ENCODE results near the gene NUP58. TPM values are rescaled to one million over a fixed set of nuclear protein-coding genes. Genes with fewer than 3 reads are reported as not detected.

NUP58 gene
- total RNA-seq, 2 experiments from 2014 or later, result 140 to 171 TPM

DNA sequence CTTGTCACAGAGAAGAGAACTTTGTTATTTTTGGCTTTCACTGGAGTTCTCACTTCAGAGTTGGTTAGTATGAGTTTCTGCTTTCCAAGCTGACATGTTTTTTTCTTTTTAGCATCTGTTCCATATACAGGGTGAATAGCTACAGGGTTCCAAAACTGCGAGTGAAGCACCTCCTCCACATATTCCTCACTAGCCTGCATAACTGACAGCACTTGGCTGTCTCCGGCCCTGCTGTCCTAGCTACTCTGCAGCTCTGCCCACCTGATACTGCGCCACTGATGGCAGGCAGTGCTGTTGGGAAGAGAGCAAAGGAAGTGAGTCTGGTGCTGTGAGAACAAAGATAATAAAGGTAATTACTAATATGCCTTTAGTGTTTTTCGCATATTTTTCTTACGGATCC, 77.1 kb downstream of the NUP58 start:
- POLR2A ChIA-PET, result no interaction called here
- intact Hi-C loops (cut with micrococcal nuclease), result no loop called here
- TF ChIP-seq, protein P1, sequence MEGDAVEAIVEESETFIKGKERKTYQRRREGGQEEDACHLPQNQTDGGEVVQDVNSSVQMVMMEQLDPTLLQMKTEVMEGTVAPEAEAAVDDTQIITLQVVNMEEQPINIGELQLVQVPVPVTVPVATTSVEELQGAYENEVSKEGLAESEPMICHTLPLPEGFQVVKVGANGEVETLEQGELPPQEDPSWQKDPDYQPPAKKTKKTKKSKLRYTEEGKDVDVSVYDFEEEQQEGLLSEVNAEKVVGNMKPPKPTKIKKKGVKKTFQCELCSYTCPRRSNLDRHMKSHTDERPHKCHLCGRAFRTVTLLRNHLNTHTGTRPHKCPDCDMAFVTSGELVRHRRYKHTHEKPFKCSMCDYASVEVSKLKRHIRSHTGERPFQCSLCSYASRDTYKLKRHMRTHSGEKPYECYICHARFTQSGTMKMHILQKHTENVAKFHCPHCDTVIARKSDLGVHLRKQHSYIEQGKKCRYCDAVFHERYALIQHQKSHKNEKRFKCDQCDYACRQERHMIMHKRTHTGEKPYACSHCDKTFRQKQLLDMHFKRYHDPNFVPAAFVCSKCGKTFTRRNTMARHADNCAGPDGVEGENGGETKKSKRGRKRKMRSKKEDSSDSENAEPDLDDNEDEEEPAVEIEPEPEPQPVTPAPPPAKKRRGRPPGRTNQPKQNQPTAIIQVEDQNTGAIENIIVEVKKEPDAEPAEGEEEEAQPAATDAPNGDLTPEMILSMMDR (IDR thresholded peaks at IDR 0.05), result no peak
- DNase-seq, result no peak
- Mint-ChIP-seq H3K9me3 (no peaks in the 10 kb centered on the region), H3K36me3 (ENCODE audit: low read depth) (no peaks in the 10 kb centered on the region), H3K27ac (no peak overlapping the region), H3K27me3 (peaks cover 33% of the 10 kb centered on the region), H3K4me1 (ENCODE audit: low read depth) (no peaks in the 10 kb centered on the region), H3K4me3 (no peak overlapping the region)
- CTCF ChIA-PET, result no interaction called here
- ATAC-seq, result no peak

DNA sequence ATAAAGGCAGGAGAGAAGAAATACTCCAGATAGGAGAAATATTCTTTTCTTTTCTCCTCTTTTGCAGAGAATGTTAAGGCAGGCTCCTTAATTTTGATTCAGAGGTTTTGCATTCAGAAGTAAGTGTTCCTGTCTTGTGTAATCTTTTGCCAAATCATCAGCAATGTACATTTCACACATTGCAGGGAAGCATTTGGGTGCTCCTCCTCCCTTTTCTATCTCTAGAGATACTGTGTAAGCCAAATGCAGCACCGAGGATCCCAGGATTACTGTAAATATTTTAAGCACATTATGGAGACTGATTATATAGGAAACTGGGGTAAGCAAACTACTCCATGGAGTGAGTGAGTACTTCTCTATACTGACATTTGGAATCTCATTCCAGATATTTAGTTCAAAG, 77.6 kb downstream of the NUP58 start:
- no peak for DNase-seq
- no peak overlapping the region for H3K27ac Mint-ChIP-seq
- intact Hi-C loops (cut with micrococcal nuclease), result no loop called here
- ATAC-seq, result no peak
- H3K9me3 Mint-ChIP-seq, result no peaks in the 10 kb centered on the region
- TF ChIP-seq, protein P1 (IDR thresholded peaks at IDR 0.05), result no peak
- no peaks in the 10 kb centered on the region for H3K36me3 Mint-ChIP-seq (ENCODE audit: low read depth)
- POLR2A ChIA-PET, result no interaction called here
- H3K27me3 Mint-ChIP-seq, result peaks cover 28% of the 10 kb centered on the region
- H3K4me1 Mint-ChIP-seq (ENCODE audit: low read depth), result no peaks in the 10 kb centered on the region
- CTCF ChIA-PET, result no interaction called here
- H3K4me3 Mint-ChIP-seq, result no peak overlapping the region

DNA sequence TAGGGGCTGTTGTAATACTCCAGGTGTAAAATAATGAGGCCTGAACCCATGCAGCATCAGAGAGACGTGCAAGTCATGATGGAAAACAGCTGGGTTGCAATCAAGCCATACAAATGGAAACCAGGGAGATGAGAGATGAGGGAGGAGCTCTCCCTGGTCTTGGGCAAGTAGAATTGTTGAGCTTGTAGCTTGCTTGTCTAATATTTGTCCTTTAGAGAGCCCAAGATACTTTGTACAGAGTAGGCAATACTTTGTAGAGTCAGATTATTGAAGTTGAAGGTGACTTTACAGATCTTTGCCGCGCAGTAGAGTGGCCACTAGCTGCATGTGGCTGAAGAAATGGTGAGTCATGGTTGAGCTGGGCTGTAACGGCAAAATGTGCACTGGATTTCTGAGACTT, 78.7 kb downstream of the NUP58 start:
- no peak for DNase-seq
- TF ChIP-seq, protein P1 (IDR thresholded peaks at IDR 0.05), result no peak
- no peak for ATAC-seq
- intact Hi-C loops (cut with micrococcal nuclease), result no loop called here
- Mint-ChIP-seq H3K36me3 (ENCODE audit: low read depth) (no peaks in the 10 kb centered on the region), H3K4me1 (ENCODE audit: low read depth) (no peaks in the 10 kb centered on the region), H3K9me3 (no peaks in the 10 kb centered on the region), H3K4me3 (no peak overlapping the region), H3K27ac (no peak overlapping the region), H3K27me3 (peaks cover 24% of the 10 kb centered on the region)
- ChIA-PET CTCF (no interaction called here), POLR2A (no interaction called here)

DNA sequence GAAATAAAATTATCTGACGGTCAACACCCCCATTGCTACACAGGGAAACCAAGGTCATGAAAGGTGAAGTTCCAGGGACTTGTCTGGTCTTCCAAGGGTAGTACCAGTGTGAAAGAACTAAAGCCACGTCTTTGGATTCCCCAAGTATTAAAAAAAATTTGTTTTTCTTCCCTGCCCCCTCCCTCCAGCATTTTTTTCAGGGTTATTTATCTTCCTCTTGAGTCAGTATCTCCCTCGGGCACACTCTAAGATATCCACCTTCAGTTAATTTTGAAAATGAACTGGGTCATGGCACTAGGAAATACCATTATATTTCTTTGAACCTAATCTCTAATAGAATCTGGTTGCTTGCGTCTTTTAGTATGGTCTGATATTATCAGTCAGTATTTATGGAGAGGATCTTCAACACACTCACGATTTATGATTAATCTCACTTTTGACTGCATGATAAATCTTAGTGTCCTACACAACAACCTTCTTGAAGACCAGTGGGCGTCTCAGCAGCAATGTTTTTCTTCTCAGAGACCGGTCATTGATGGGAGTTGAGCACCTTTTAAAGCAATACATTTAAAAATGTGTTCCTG, 79.4 kb downstream of the NUP58 start:
- no peaks in the 10 kb centered on the region for H3K4me1 Mint-ChIP-seq (ENCODE audit: low read depth)
- H3K4me3 Mint-ChIP-seq, result no peak overlapping the region
- no peak overlapping the region for H3K27ac Mint-ChIP-seq
- no peak for DNase-seq
- no peak for ATAC-seq
- intact Hi-C loops (cut with micrococcal nuclease), result no loop called here
- no peaks in the 10 kb centered on the region for H3K9me3 Mint-ChIP-seq
- no peaks in the 10 kb centered on the region for H3K36me3 Mint-ChIP-seq (ENCODE audit: low read depth)
- TF ChIP-seq, protein P1 (IDR thresholded peaks at IDR 0.05), result no peak
- H3K27me3 Mint-ChIP-seq, result peaks cover 21% of the 10 kb centered on the region
- ChIA-PET CTCF (no interaction called here), POLR2A (no interaction called here)

DNA sequence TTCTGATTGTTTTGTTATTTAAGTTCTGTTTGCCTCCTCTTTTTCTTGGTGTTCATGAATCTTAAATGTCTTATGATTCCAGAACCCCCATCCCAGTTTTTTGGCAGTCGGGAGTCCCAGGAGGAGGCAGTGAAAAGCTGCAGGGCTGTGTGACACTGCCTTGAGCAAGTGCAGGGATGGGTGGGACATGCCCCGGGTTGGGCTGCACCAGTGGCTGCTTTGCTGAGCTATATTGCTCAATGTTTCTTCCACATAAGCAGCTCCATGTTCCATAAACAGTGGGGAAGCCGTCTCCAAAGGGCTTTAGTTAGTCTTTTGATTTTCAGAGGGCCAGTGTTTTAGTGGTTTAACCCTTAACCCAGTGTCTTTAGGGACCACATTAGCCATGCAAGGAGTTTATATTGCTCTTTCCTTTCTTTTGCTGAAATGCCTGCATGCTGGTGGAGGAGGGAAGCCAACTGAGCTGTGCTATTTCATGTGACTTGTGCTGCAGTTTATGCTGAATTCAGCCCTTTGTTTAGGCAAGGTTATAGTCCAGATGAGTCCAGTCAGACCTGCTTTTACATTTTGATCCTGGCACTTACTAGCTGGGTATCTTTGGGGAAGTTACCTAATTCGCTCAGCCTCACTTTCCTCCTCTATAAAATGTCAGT, 83.5 kb downstream of the NUP58 start:
- Mint-ChIP-seq H3K36me3 (ENCODE audit: low read depth) (no peaks in the 10 kb centered on the region), H3K4me3 (no peak overlapping the region), H3K9me3 (no peaks in the 10 kb centered on the region), H3K27ac (no peak overlapping the region), H3K27me3 (peaks cover 40% of the 10 kb centered on the region), H3K4me1 (ENCODE audit: low read depth) (no peaks in the 10 kb centered on the region)
- ChIA-PET POLR2A (interaction anchor here (0.6 to 0.9 kb wide), 2 partner anchors 18 to 73 kb away, joined by 3 read pairs; no protein-coding TSS in a partner anchor), CTCF (interaction anchor here (2.2 kb wide), 1 partner anchor 9 kb away, joined by 20 read pairs; no protein-coding TSS in a partner anchor)
- TF ChIP-seq, protein P1 (IDR thresholded peaks at IDR 0.05), result no peak
- ATAC-seq (no peak), DNase-seq (no peak)
- intact Hi-C loops (cut with micrococcal nuclease), result no loop called here
